Muscle of leg (tissue), 11 donors: ENCODE results near the gene CLCN3. TPM values are rescaled to one million over a fixed set of nuclear protein-coding genes. Genes with fewer than 3 reads are reported as not detected.
"Not testable (repeated sequence)": the region's sequence is repeated elsewhere in the genome, so short reads cannot be mapped to it uniquely, and the experiment has no call there.

Source experiments
- DNase-seq: peaks from one replicate; pipeline ENCODE4 v3.0.0; 2013
- H3K27ac ChIP-seq: one replicate; pipeline ENCODE4 v1.5.1; 2013; ENCODE audit warnings: mild to moderate bottlenecking, low read length, control low read depth
- H3K27me3 ChIP-seq: one replicate; pipeline ENCODE4 v1.6.1; 2013; ENCODE audit warnings: low read length; ENCODE audit not compliant: control insufficient read depth, insufficient read depth
- H3K36me3 ChIP-seq: one replicate; pipeline ENCODE4 v1.6.1; 2013; ENCODE audit warnings: low read length; ENCODE audit not compliant: control insufficient read depth, insufficient read depth
- H3K4me1 ChIP-seq: one replicate; pipeline ENCODE4 v1.6.1; 2013; ENCODE audit warnings: low read length; ENCODE audit not compliant: control insufficient read depth, insufficient read depth
- H3K4me3 ChIP-seq: one replicate; pipeline ENCODE4 v1.5.1; 2013; ENCODE audit warnings: low read length, control low read depth
- H3K9me3 ChIP-seq: replicated peaks from 2 replicates; pipeline ENCODE4 v1.6.1; 2013; ENCODE audit warnings: low read depth, low read length; ENCODE audit not compliant: control insufficient read depth
- WGBS: methylation state at CpG from one replicate; pipeline ENCODE4 v1.1.5; 2013; ENCODE audit warnings: missing lambda C conversion rate; ENCODE audit not compliant: insufficient coverage; 5-methylcytosine and 5-hydroxymethylcytosine counted together
- polyA plus RNA-seq, 8 donors: library from polyadenylated mRNA; unstranded; fragments of 120-200 nt; gene quantifications; one replicate each; pipeline versions ENCODE4 v1.2.1 to v1.2.3, GENCODE V29; 2013; ENCODE audit warnings: inconsistent platforms in 1 of 8, low replicate concordance in 1 of 8; ENCODE audit not compliant: insufficient read length in 8 of 8, insufficient read depth in 1 of 8
- total RNA-seq: library from RNA; stranded (reverse); fragments of 120-200 nt; gene quantifications from one replicate; pipeline ENCODE4 v1.2.4, GENCODE V29; 2013

CLCN3 gene
- total and polyA plus RNA-seq, 9 donors: 22.5 to 33.9 (median 26.8) TPM

GRCh38 chr4:169678951-169679591 lies 58.7 kb downstream of the CLCN3 start:
- H3K4me1 ChIP-seq, H3K27me3 ChIP-seq, H3K4me3 ChIP-seq, DNase-seq, H3K9me3 ChIP-seq, H3K36me3 ChIP-seq, H3K27ac ChIP-seq: not testable (repeated sequence)
- WGBS: 96% methylated on average over 33 of the region's 47 CpGs

GRCh38 chr4:169682372-169683047 lies 62.1 kb downstream of the CLCN3 start:
- Histone ChIP-seq H3K27me3 (no peaks in the 10 kb centered on the region), H3K4me1 (no peaks in the 10 kb centered on the region), H3K36me3 (peaks cover 6% of the 10 kb centered on the region), H3K4me3 (no peak overlapping the region), H3K9me3 (no peaks in the 10 kb centered on the region), H3K27ac (no peak overlapping the region)
- WGBS: no CpG with 5 or more reads among the region's 4 CpGs
- no peak for DNase-seq

GRCh38 chr4:169689681-169690080 lies 69.3 kb downstream of the CLCN3 start:
- peaks cover 2% of the 10 kb centered on the region for H3K36me3 ChIP-seq
- H3K4me3 ChIP-seq: no peak overlapping the region
- no peaks in the 10 kb centered on the region for H3K4me1 ChIP-seq
- H3K9me3 ChIP-seq: no peaks in the 10 kb centered on the region
- WGBS: 100% methylated on average over 1 of the region's 1 CpG
- no peak overlapping the region for H3K27ac ChIP-seq
- no peak for DNase-seq
- H3K27me3 ChIP-seq: no peaks in the 10 kb centered on the region

- no peaks in the 10 kb centered on the region for H3K4me1 ChIP-seq
- no peak overlapping the region for H3K4me3 ChIP-seq
- 87% methylated on average over 4 of the region's 5 CpGs for WGBS
- H3K9me3 ChIP-seq: no peaks in the 10 kb centered on the region
- H3K27me3 ChIP-seq: no peaks in the 10 kb centered on the region
- no peak overlapping the region for H3K27ac ChIP-seq
- peaks cover 2% of the 10 kb centered on the region for H3K36me3 ChIP-seq
- no peak for DNase-seq
Observed at GRCh38 chr4:169690787-169691186, 70.4 kb downstream of the CLCN3 start.

GRCh38 chr4:169698331-169698730 lies 78.0 kb downstream of the CLCN3 start:
- Histone ChIP-seq H3K9me3 (no peaks in the 10 kb centered on the region), H3K4me1 (no peaks in the 10 kb centered on the region), H3K36me3 (peaks cover 23% of the 10 kb centered on the region), H3K4me3 (no peak overlapping the region), H3K27me3 (no peaks in the 10 kb centered on the region), H3K27ac (no peak overlapping the region)
- 83% methylated on average over 1 of the region's 5 CpGs for WGBS
- no peak for DNase-seq

GRCh38 chr4:169707958-169708643 lies 87.7 kb downstream of the CLCN3 start:
- WGBS: no CpG with 5 or more reads among the region's 2 CpGs
- H3K36me3 ChIP-seq: peaks cover 16% of the 10 kb centered on the region
- no peaks in the 10 kb centered on the region for H3K9me3 ChIP-seq
- no peak overlapping the region for H3K27ac ChIP-seq
- no peak overlapping the region for H3K4me3 ChIP-seq
- peak; percentile 15 for DNase-seq
- H3K4me1 ChIP-seq: no peaks in the 10 kb centered on the region
- no peaks in the 10 kb centered on the region for H3K27me3 ChIP-seq

- H3K36me3 ChIP-seq: peaks cover 12% of the 10 kb centered on the region
- WGBS: no CpG with 5 or more reads among the region's 2 CpGs
Observed at GRCh38 chr4:169715826-169716225, 95.4 kb downstream of the CLCN3 start.

GRCh38 chr4:169716677-169717076 lies 96.3 kb downstream of the CLCN3 start:
- DNase-seq: no peak
- Histone ChIP-seq H3K36me3 (peaks cover 12% of the 10 kb centered on the region), H3K9me3 (no peaks in the 10 kb centered on the region), H3K4me1 (no peaks in the 10 kb centered on the region), H3K27me3 (no peaks in the 10 kb centered on the region), H3K4me3 (no peak overlapping the region), H3K27ac (no peak overlapping the region)
- WGBS: no CpG with 5 or more reads among the region's 1 CpG

More at GRCh38 chr4:169715826-169716225, 95.4 kb downstream of the CLCN3 start:
- Histone ChIP-seq H3K27me3 (no peaks in the 10 kb centered on the region), H3K4me1 (no peaks in the 10 kb centered on the region), H3K4me3 (no peak overlapping the region), H3K27ac (peak overlapping the region; percentile 24), H3K9me3 (no peaks in the 10 kb centered on the region)
- DNase-seq: peak; percentile 51

GRCh38 chr4:169720529-169720928 lies 100.2 kb downstream of the CLCN3 start:
- H3K4me3 ChIP-seq: no peak overlapping the region
- H3K9me3 ChIP-seq: no peaks in the 10 kb centered on the region
- H3K4me1 ChIP-seq: no peaks in the 10 kb centered on the region
- WGBS: no CpG with 5 or more reads among the region's 7 CpGs
- no peaks in the 10 kb centered on the region for H3K27me3 ChIP-seq
- H3K27ac ChIP-seq: no peak overlapping the region
- peaks cover 7% of the 10 kb centered on the region for H3K36me3 ChIP-seq
- no peak for DNase-seq

- Histone ChIP-seq H3K27me3 (no peaks in the 10 kb centered on the region), H3K9me3 (no peaks in the 10 kb centered on the region), H3K36me3 (peaks cover 7% of the 10 kb centered on the region), H3K4me3 (no peak overlapping the region), H3K4me1 (no peaks in the 10 kb centered on the region), H3K27ac (no peak overlapping the region)
- 80% methylated on average over 1 of the region's 9 CpGs for WGBS
- peak; percentile 5 for DNase-seq
Observed at GRCh38 chr4:169723207-169723965, 103.0 kb downstream of the CLCN3 start.
